Liver (tissue), 9 donors: Measurements from ENCODE around the gene CEPT1. TPM values are rescaled to one million over a fixed set of nuclear protein-coding genes. Genes with fewer than 3 reads are reported as not detected.

ENCODE experiments used
- DNase-seq: peaks from one replicate; pipeline ENCODE4 v3.0.0-alpha.2; 2017; ENCODE audit warnings: low spot score
- H3K27ac ChIP-seq, 2 donors: one replicate each; pipeline ENCODE4 v1.7.0; 2013; ENCODE audit warnings: inconsistent platforms in 2 of 2, low read length in 2 of 2, control low read depth in 1 of 2, low read depth in 1 of 2, mild to moderate bottlenecking in 1 of 2
- H3K27me3 ChIP-seq, 4 donors: one replicate each; pipeline versions ENCODE4 v1.6.1 to v1.7.0; 2013; ENCODE audit warnings: low read length in 3 of 4, inconsistent platforms in 1 of 4, mild to moderate bottlenecking in 1 of 4, moderate library complexity in 1 of 4; ENCODE audit not compliant: control insufficient read depth in 4 of 4, insufficient read depth in 4 of 4
- H3K36me3 ChIP-seq, 4 donors: one replicate each; pipeline versions ENCODE4 v1.6.1 to v1.7.0; 2013; ENCODE audit warnings: low read length in 3 of 4, mild to moderate bottlenecking in 3 of 4, low read depth in 1 of 4, moderate library complexity in 1 of 4; ENCODE audit not compliant: control insufficient read depth in 4 of 4, insufficient read depth in 3 of 4
- H3K4me1 ChIP-seq, 4 donors: one replicate each; pipeline versions ENCODE4 v1.6.1 to v1.7.0; 2013; ENCODE audit warnings: low read length in 3 of 4, mild to moderate bottlenecking in 3 of 4, moderate library complexity in 1 of 4; ENCODE audit not compliant: control insufficient read depth in 4 of 4, insufficient read depth in 4 of 4
- H3K4me3 ChIP-seq, 3 donors: one replicate each; pipeline versions ENCODE4 v1.6.1 to v1.7.0; 2013; ENCODE audit warnings: low read length in 3 of 3, control low read depth in 1 of 3, low read depth in 1 of 3, mild to moderate bottlenecking in 1 of 3
- H3K9ac ChIP-seq, 2 donors: one replicate each; pipeline ENCODE4 v1.7.0; 2013; ENCODE audit warnings: low read length in 2 of 2, mild to moderate bottlenecking in 2 of 2, moderate library complexity in 2 of 2, control low read depth in 1 of 2, low read depth in 1 of 2
- H3K9me3 ChIP-seq, 4 donors: one replicate each; pipeline versions ENCODE4 v1.6.1 to v1.7.0; 2013; ENCODE audit warnings: low read length in 3 of 4; ENCODE audit not compliant: control insufficient read depth in 4 of 4
- EGR1 ChIP-seq, 2 donors: IDR thresholded peaks; 2 replicates each; pipeline ENCODE4 v1.6.1; 2016 to 2018; ENCODE audit warnings: antibody characterized with exemption in 2 of 2, low read depth in 2 of 2
- FOXA2 ChIP-seq: IDR thresholded peaks from 2 replicates; pipeline ENCODE4 v1.6.1; 2016; ENCODE audit warnings: antibody characterized with exemption
- GABPA ChIP-seq, 2 donors: IDR thresholded peaks in 1 of 2; conservative IDR thresholded peaks in 1 of 2; 2 replicates each; pipeline ENCODE4 v1.6.1; 2016; ENCODE audit warnings: antibody characterized with exemption in 2 of 2, mild to moderate bottlenecking in 1 of 2, moderate library complexity in 1 of 2
- HNF4A ChIP-seq, 2 donors: conservative IDR thresholded peaks; 2 replicates each; pipeline ENCODE4 v1.6.1; 2016; ENCODE audit warnings: antibody characterized with exemption in 2 of 2, mild to moderate bottlenecking in 2 of 2
- HNF4G ChIP-seq: IDR thresholded peaks from 2 replicates; pipeline ENCODE4 v1.6.1; 2016; ENCODE audit warnings: antibody characterized with exemption
- SP1 ChIP-seq: IDR thresholded peaks from 2 replicates; pipeline ENCODE4 v1.6.1; 2018; ENCODE audit warnings: antibody characterized with exemption, mild to moderate bottlenecking
- TAF1 ChIP-seq: conservative IDR thresholded peaks from 2 replicates; pipeline ENCODE4 v1.6.1; 2016; ENCODE audit warnings: antibody characterized with exemption, mild to moderate bottlenecking
- YY1 ChIP-seq: IDR thresholded peaks from 2 replicates; pipeline ENCODE4 v1.6.1; 2016; ENCODE audit warnings: antibody characterized with exemption, mild to moderate bottlenecking
- WGBS: extraction: QIAGEN DNeasy Blood & Tissue Kit; methylation state at CpG from one replicate; pipeline ENCODE4 v1.1.7; 2013; 5-methylcytosine and 5-hydroxymethylcytosine counted together
- polyA plus RNA-seq, 2 donors: library from polyadenylated mRNA; stranded (reverse) in 1 of 2; unstranded in 1 of 2; fragments of 200-250 nt in 1 of 2; fragments of >200 nt in 1 of 2; fragmentation: Nextera tagmentation in 1 of 2; extraction: Ambion mirVana in 1 of 2; gene quantifications; one replicate each; pipeline versions ENCODE4 v1.2.1 to v1.2.3, GENCODE V29; 2013 to 2015
- total RNA-seq, 2 donors: library from RNA; depleted of rRNA; stranded (reverse); fragments of >200 nt; gene quantifications; one replicate each; pipeline ENCODE4 v1.2.3, GENCODE V29; 2014
- TF ChIP-seq, protein P1 (sequence below): fragments of 150-350 bp; IDR thresholded peaks from 2 replicates; pipeline ENCODE4 v1.5.1; 2017; ENCODE audit warnings: improper control_type of control experiment, low read depth, low read length; ENCODE audit not compliant: missing input control
- TF ChIP-seq, protein P2 (sequence below): IDR thresholded peaks from 2 replicates; pipeline ENCODE4 v1.6.1; 2016; ENCODE audit warnings: antibody characterized with exemption, mild to moderate bottlenecking
- TF ChIP-seq, protein P3 (sequence below): IDR thresholded peaks from 2 replicates; pipeline ENCODE4 v1.6.1; 2016; ENCODE audit warnings: antibody characterized with exemption
- donor health status: healthy.
- donor health status: healthy.
- donor health status: healthy.
- donor health status: healthy.
- donor health status: healthy.

CEPT1 gene
- total and polyA plus RNA-seq, 4 donors, result 10.0 to 37.3 (median 27.7) TPM

DNA sequence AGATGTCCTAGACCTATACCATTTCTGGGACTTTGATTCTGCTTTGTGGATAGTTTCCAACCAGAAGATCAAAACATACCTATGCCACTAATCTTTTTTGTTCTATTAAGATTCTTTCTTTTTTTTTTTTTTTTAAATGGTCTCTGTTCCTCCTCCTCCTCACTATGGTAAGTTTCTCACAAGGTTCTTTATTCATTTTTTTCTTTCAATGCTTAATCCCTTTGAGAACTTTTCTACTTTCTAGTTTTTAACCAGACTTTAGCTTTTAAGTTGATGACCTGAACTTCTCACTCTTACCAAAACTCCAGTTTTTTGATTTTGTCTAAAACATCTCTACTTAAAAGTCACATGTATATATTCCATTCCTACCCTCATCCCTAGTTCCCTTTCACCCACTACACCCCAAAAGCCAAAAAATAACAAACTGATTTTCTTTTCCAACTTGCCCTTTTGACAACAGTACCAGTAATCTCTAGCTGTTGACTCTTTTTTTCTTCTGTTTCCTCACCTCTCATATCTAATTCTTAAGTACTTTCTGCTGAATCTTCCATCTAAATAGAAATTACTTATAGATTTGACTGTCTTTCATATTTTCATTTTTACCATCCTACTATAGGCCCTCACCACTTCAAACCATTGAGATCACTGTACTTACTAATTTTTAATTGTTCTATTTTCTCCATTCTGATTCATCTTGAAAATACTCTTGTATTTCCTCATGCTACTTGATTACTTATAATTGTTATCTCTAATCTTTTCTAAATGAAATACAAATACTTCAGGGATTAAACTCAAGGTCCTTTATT, 6.1 kb downstream of the CEPT1 start:
- no peak for TF ChIP-seq FOXA2
- TF ChIP-seq, protein P1, sequence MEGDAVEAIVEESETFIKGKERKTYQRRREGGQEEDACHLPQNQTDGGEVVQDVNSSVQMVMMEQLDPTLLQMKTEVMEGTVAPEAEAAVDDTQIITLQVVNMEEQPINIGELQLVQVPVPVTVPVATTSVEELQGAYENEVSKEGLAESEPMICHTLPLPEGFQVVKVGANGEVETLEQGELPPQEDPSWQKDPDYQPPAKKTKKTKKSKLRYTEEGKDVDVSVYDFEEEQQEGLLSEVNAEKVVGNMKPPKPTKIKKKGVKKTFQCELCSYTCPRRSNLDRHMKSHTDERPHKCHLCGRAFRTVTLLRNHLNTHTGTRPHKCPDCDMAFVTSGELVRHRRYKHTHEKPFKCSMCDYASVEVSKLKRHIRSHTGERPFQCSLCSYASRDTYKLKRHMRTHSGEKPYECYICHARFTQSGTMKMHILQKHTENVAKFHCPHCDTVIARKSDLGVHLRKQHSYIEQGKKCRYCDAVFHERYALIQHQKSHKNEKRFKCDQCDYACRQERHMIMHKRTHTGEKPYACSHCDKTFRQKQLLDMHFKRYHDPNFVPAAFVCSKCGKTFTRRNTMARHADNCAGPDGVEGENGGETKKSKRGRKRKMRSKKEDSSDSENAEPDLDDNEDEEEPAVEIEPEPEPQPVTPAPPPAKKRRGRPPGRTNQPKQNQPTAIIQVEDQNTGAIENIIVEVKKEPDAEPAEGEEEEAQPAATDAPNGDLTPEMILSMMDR, result no peak
- no peak for TF ChIP-seq GABPA (IDR thresholded peaks at IDR 0.05 in 1 of 2, conservative IDR thresholded peaks at IDR 0.05 in 1 of 2)
- peaks cover 1 to 18% (median 9%) of the 10 kb centered on the region in 4 donors for H3K36me3 ChIP-seq

DNA sequence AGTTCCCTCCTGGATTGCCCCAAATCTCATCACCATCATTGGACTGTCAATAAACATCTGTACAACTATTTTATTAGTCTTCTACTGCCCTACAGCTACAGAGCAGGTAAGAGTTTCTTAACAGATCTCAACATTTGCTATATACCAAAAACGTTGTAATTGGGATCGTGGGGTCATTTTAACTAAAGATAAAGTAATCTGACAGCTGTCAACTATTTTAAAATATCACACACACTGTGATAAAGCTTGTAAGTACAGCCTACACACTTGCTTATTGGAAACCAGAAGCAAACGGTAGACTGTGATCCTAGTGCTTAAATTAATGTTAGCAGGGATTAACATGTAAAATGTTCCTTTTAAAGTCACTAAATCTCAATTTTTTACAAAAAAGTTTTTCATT, 7.9 kb downstream of the CEPT1 start:
- TF ChIP-seq YY1, result no peak
- TF ChIP-seq HNF4A (conservative IDR thresholded peaks at IDR 0.05), result no peak
- TF ChIP-seq SP1, result no peak
- TF ChIP-seq TAF1, result no peak
- TF ChIP-seq, protein P1, result no peak
- TF ChIP-seq HNF4G, result no peak
- TF ChIP-seq, protein P2, sequence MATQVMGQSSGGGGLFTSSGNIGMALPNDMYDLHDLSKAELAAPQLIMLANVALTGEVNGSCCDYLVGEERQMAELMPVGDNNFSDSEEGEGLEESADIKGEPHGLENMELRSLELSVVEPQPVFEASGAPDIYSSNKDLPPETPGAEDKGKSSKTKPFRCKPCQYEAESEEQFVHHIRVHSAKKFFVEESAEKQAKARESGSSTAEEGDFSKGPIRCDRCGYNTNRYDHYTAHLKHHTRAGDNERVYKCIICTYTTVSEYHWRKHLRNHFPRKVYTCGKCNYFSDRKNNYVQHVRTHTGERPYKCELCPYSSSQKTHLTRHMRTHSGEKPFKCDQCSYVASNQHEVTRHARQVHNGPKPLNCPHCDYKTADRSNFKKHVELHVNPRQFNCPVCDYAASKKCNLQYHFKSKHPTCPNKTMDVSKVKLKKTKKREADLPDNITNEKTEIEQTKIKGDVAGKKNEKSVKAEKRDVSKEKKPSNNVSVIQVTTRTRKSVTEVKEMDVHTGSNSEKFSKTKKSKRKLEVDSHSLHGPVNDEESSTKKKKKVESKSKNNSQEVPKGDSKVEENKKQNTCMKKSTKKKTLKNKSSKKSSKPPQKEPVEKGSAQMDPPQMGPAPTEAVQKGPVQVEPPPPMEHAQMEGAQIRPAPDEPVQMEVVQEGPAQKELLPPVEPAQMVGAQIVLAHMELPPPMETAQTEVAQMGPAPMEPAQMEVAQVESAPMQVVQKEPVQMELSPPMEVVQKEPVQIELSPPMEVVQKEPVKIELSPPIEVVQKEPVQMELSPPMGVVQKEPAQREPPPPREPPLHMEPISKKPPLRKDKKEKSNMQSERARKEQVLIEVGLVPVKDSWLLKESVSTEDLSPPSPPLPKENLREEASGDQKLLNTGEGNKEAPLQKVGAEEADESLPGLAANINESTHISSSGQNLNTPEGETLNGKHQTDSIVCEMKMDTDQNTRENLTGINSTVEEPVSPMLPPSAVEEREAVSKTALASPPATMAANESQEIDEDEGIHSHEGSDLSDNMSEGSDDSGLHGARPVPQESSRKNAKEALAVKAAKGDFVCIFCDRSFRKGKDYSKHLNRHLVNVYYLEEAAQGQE, result no peak
- TF ChIP-seq, protein P3, sequence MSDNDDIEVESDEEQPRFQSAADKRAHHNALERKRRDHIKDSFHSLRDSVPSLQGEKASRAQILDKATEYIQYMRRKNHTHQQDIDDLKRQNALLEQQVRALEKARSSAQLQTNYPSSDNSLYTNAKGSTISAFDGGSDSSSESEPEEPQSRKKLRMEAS, result no peak
- TF ChIP-seq EGR1 (IDR thresholded peaks at IDR 0.05; ENCODE audit: low read depth in 2 of 2), result no peak
- H3K27ac ChIP-seq, result no peak overlapping the region
- no peaks in the 10 kb centered on the region for H3K27me3 ChIP-seq
- 79% methylated on average over 3 of the region's 3 CpGs for WGBS
- no peak for DNase-seq
- H3K4me3 ChIP-seq, result no peak overlapping the region
- peaks cover 2 to 20% (median 13%) of the 10 kb centered on the region in 4 donors for H3K36me3 ChIP-seq
- peaks cover 1 to 40% (median 32%) of the 10 kb centered on the region in 4 donors for H3K4me1 ChIP-seq
- no peaks in the 10 kb centered on the region for H3K9me3 ChIP-seq
- H3K9ac ChIP-seq, result no peak overlapping the region

More for the DNA sequence above, 6.1 kb downstream of the CEPT1 start:
- no peak overlapping the region for H3K27ac ChIP-seq
- H3K9me3 ChIP-seq, result no peaks in the 10 kb centered on the region
- peaks cover 1 to 57% (median 48%) of the 10 kb centered on the region in 4 donors for H3K4me1 ChIP-seq
- H3K9ac ChIP-seq, result no peak overlapping the region
- no peak for DNase-seq
- no peaks in the 10 kb centered on the region for H3K27me3 ChIP-seq
- no peak overlapping the region for H3K4me3 ChIP-seq
